Caco-2 (cell line): ENCODE measurements around the gene PANX1. TPM values are rescaled to one million over a fixed set of nuclear protein-coding genes. Genes with fewer than 3 reads are reported as not detected.

ENCODE experiments used
- BruUV-seq: library from RNA; stranded (reverse); fragments of 400-500 nt; replicated peaks from 2 replicates; lab custom pipeline; 2021; lab: Mats Ljungman, UMichigan
- CTCF ChIA-PET: fragments of 300-600 bp; sonication (Branson Sonifier 250); formaldehyde crosslinking; loops from one replicate; lab custom pipeline; 2022; ENCODE audit warnings: antibody characterized with exemption; lab: Charles Lee
- POLR2A ChIA-PET: fragments of 300-600 bp; sonication (Branson Sonifier 250); formaldehyde crosslinking; loops from one replicate; lab custom pipeline; 2022; ENCODE audit warnings: antibody characterized with exemption; lab: Charles Lee
- DNase-seq, 2 experiments: peaks; one replicate each; pipeline versions ENCODE4 v3.0.0 to v3.0.0-alpha.2; 2020 to 2022
- H3K27me3 ChIP-seq: replicated peaks from 2 replicates; pipeline ENCODE4 v1.6.0; 2011; ENCODE audit warnings: low read length; ENCODE audit not compliant: control insufficient read depth, insufficient read depth
- H3K36me3 ChIP-seq: 2 replicates; pipeline ENCODE4 v1.5.1; 2011; ENCODE audit warnings: low read length; ENCODE audit not compliant: control insufficient read depth, insufficient read depth
- H3K4me1 ChIP-seq: fragments of 250-450 bp; sonication (Bioruptor Pico); 2 replicates; pipeline ENCODE4 v1.5.1; 2020; ENCODE audit warnings: mild to moderate bottlenecking
- H3K4me3 ChIP-seq: 2 replicates; pipeline ENCODE4 v1.5.1; 2011; ENCODE audit warnings: low read depth, mild to moderate bottlenecking, control low read depth, low read length
- H3K9me3 ChIP-seq: fragments of 250-450 bp; sonication (Bioruptor Pico); 2 replicates; pipeline ENCODE4 v1.5.1; 2020; ENCODE audit warnings: mild to moderate bottlenecking, moderate library complexity
- H3K27ac Mint-ChIP-seq: one replicate; pipeline ENCODE4 v1.8.0; 2022; ENCODE audit warnings: mixed read lengths; ENCODE audit not compliant: unreplicated experiment
- H3K27me3 Mint-ChIP-seq: one replicate; pipeline ENCODE4 v1.8.0; 2022; ENCODE audit warnings: mixed read lengths; ENCODE audit not compliant: insufficient read depth, unreplicated experiment
- H3K36me3 Mint-ChIP-seq: one replicate; pipeline ENCODE4 v1.8.0; 2022; ENCODE audit warnings: mild to moderate bottlenecking, mixed read lengths; ENCODE audit not compliant: insufficient read depth, unreplicated experiment
- H3K4me1 Mint-ChIP-seq: one replicate; pipeline ENCODE4 v1.8.0; 2022; ENCODE audit warnings: low read depth, mixed read lengths; ENCODE audit not compliant: unreplicated experiment
- H3K4me3 Mint-ChIP-seq: one replicate; pipeline ENCODE4 v1.8.0; 2022; ENCODE audit warnings: mild to moderate bottlenecking, moderate library complexity, mixed read lengths; ENCODE audit not compliant: unreplicated experiment
- H3K9me3 Mint-ChIP-seq: one replicate; pipeline ENCODE4 v1.8.0; 2022; ENCODE audit warnings: mixed read lengths; ENCODE audit not compliant: unreplicated experiment
- CTCF ChIP-seq, 2 experiments: fragments of 200-600 bp in 1 of 2; IDR thresholded peaks; 1 replicate in 1 of 2; 2 replicates in 1 of 2; pipeline versions ENCODE4 v1.5.1 to v1.8.0; 2011 to 2022; ENCODE audit warnings: antibody characterized with exemption in 1 of 2, control low read depth in 1 of 2, inconsistent platforms in 1 of 2, low read depth in 1 of 2, low read length in 1 of 2, mild to moderate bottlenecking in 1 of 2, moderate library complexity in 1 of 2; ENCODE audit not compliant: insufficient read depth in 1 of 2, severe bottlenecking in 1 of 2, unreplicated experiment in 1 of 2
- intact Hi-C: fragments of 100-400 bp; cut with micrococcal nuclease; formaldehyde crosslinking; loops from one replicate; pipeline ENCODE4 v1.10.0; 2022; ENCODE audit not compliant: unreplicated experiment
- total RNA-seq: library from RNA; stranded (reverse); gene quantifications from 2 replicates; pipeline ENCODE4 v1.2.3, GENCODE V29; 2022

The PANX1 gene
- total RNA-seq, 1 experiment from 2014 or later, result 33.1 TPM

- no peak for DNase-seq
- ChIA-PET CTCF (no interaction called here), POLR2A (no interaction called here)
- no peak overlapping the region for H3K4me3 Mint-ChIP-seq
- Histone ChIP-seq H3K4me3 (no peak overlapping the region), H3K9me3 (no peaks in the 10 kb centered on the region), H3K27me3 (no peaks in the 10 kb centered on the region), H3K4me1 (peaks cover 10% of the 10 kb centered on the region; the same call in 1 of the 2 replicates), H3K36me3 (no peaks in the 10 kb centered on the region)
- no peak for TF ChIP-seq CTCF (IDR thresholded peaks at IDR 0.05; ENCODE audit: insufficient read depth in 1 of 2, low read depth in 1 of 2, low read length in 1 of 2, severe bottlenecking in 1 of 2, unreplicated experiment in 1 of 2)
- BruUV-seq, result no TSS peak
- H3K9me3 Mint-ChIP-seq, result no peaks in the 10 kb centered on the region
- intact Hi-C loops, result no loop called here
- no peak overlapping the region for H3K27ac Mint-ChIP-seq
- H3K4me1 Mint-ChIP-seq, result peaks cover 18% of the 10 kb centered on the region
- no peaks in the 10 kb centered on the region for H3K27me3 Mint-ChIP-seq
- no peaks in the 10 kb centered on the region for H3K36me3 Mint-ChIP-seq
Observed at GRCh38 chr11:94145916-94146315, 17.3 kb downstream of the PANX1 start.

- TF ChIP-seq CTCF (IDR thresholded peaks at IDR 0.05; ENCODE audit: insufficient read depth in 1 of 2, low read depth in 1 of 2, low read length in 1 of 2, severe bottlenecking in 1 of 2, unreplicated experiment in 1 of 2), result no peak
- H3K4me3 ChIP-seq, result no peak overlapping the region
- peaks cover 29% of the 10 kb centered on the region for H3K4me1 Mint-ChIP-seq
- BruUV-seq, result no TSS peak
- no peaks in the 10 kb centered on the region for H3K9me3 ChIP-seq
- DNase-seq, result no peak
- H3K4me1 ChIP-seq, result peaks cover 25% of the 10 kb centered on the region
- no peaks in the 10 kb centered on the region for H3K36me3 Mint-ChIP-seq
- H3K9me3 Mint-ChIP-seq, result no peaks in the 10 kb centered on the region
- no peak overlapping the region for H3K4me3 Mint-ChIP-seq
- CTCF ChIA-PET, result no interaction called here
- H3K36me3 ChIP-seq, result no peaks in the 10 kb centered on the region
- H3K27ac Mint-ChIP-seq, result no peak overlapping the region
- H3K27me3 ChIP-seq, result no peaks in the 10 kb centered on the region
- no peaks in the 10 kb centered on the region for H3K27me3 Mint-ChIP-seq
- POLR2A ChIA-PET, result no interaction called here
- intact Hi-C loops, result no loop called here
Observed at GRCh38 chr11:94147433-94147845, 18.8 kb downstream of the PANX1 start.

GRCh38 chr11:94148189-94148588 is 19.5 kb downstream of the PANX1 start:
- BruUV-seq, result no TSS peak
- Histone ChIP-seq H3K36me3 (no peaks in the 10 kb centered on the region), H3K4me3 (no peak overlapping the region), H3K4me1 (peaks cover 33% of the 10 kb centered on the region), H3K9me3 (no peaks in the 10 kb centered on the region), H3K27me3 (no peaks in the 10 kb centered on the region)
- no peak for TF ChIP-seq CTCF (IDR thresholded peaks at IDR 0.05; ENCODE audit: insufficient read depth in 1 of 2, low read depth in 1 of 2, low read length in 1 of 2, severe bottlenecking in 1 of 2, unreplicated experiment in 1 of 2)
- Mint-ChIP-seq H3K9me3 (no peaks in the 10 kb centered on the region), H3K4me1 (peaks cover 36% of the 10 kb centered on the region), H3K27ac (no peak overlapping the region), H3K4me3 (no peak overlapping the region), H3K27me3 (no peaks in the 10 kb centered on the region), H3K36me3 (no peaks in the 10 kb centered on the region)
- ChIA-PET CTCF (no interaction called here), POLR2A (no interaction called here)
- DNase-seq, result no peak
- intact Hi-C loops, result no loop called here
